ENCODE measurements around the gene DNMT3A.
"Not testable (repeated sequence)": the region's sequence is repeated elsewhere in the genome, so short reads cannot be mapped to it uniquely, and the experiment has no call there.

DNMT3A gene

DNA sequence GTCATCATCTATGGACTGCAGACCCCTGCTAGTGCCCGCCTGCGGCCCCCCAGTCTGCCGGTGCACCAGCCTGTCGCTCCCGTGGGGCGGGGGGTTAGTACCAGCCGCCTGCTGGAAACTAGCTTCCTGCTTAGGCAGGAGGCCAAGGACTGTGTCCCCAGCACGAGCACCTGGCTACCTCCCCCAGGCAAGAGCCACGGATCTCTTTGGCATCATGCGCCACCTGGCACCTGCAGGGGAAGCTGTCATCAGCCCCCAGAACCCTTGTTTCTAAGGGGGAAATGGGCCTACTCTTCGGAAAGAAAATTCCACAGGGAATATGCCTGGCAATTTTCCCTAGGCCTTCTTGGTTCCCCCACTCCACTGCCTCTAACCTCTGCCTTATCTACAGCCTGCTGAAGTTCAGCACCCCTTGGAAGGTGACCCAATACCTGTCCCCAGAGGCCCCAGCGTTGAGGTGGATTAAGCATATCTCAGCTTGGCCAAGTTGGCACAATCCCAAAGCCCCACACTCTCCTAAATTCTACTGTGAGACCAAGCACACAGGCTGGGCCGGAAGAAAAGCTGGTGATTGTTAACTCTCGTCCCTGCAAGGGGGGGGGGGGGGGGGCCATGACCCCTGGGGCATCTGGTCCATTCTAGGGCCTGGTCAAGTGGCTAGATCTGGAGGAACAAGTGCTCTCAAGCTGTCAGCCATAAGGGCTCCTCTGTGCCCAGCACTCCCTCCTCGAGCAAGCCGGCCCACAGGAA, 111.4 kb downstream of the DNMT3A start:
- DNase-seq: no peak

GRCh38 chr2:25229279-25230197, 112.2 kb downstream of the DNMT3A start:
- DNase-seq: no peak

DNA sequence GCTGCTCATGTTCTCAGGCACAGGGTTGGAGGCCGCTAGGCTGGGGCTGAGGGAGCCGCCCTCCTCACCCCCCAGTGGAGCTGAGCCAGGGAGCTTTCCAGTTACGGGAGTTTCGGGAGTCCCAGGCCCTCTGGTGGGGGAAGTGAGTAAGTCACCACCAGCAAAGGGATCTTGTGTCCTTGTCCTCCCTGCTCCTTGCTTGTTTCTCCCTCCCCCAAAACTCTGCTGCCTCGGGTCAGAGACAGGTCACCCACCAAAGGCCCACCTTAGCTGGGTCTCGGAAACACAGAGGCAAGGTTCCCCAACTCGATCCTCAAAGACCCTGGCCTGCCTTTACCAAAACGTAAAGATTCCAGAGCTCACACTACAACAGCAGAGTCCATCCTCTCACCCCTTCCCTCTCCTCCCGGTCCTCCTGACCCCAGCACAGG, 112.9 kb downstream of the DNMT3A start:
- peak; percentile 25 to 48 for DNase-seq

- DNase-seq: no peak
Measured at GRCh38 chr2:25227576-25227975, 114.1 kb downstream of the DNMT3A start.

- no peak for DNase-seq
Measured at GRCh38 chr2:25226827-25227226, 114.9 kb downstream of the DNMT3A start.

GRCh38 chr2:25222477-25223121, 119.1 kb downstream of the DNMT3A start:
- DNase-seq: no peak

GRCh38 chr2:25221579-25221978, 120.1 kb downstream of the DNMT3A start:
- DNase-seq: no peak

DNA sequence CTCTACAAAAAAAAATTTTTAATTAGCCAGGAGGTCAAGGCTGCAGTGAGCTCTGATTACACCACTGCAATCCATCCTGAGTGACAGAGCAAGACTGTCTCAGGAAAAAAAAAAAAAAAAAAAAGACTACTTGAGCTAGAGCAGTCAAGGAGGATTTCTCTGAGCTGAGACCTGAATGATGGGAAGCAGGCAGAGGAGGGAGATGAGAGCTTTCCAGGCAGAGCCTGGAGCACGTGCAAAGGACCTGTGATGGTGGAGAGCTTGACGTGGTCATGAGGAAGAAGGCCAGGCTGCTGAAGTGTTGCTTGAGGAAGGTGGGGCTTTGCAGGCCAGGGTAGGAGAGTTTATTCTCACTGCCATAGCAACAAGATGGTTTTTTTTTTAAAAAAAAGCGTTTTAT, 121.4 kb downstream of the DNMT3A start:
- no peak for DNase-seq

DNA sequence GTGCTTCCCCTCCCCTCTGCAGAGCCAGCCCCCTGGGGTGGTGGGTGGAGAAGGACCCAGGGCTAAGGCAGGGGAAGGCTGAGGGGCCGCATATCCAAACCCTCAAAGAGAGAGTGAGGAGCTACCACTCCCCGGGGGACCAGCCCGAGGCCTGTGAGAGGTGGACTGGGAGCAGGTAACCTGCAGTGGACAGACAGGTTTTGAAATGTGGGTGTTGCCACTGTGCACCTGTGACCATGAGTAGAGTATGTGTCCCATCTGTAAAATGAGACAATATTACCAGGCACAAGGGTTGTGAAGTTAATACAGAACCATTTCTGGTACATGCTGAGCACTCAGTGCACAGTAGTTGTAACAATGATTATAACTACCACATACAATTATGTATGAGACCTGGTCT, 122.1 kb downstream of the DNMT3A start:
- no peak for DNase-seq

DNA sequence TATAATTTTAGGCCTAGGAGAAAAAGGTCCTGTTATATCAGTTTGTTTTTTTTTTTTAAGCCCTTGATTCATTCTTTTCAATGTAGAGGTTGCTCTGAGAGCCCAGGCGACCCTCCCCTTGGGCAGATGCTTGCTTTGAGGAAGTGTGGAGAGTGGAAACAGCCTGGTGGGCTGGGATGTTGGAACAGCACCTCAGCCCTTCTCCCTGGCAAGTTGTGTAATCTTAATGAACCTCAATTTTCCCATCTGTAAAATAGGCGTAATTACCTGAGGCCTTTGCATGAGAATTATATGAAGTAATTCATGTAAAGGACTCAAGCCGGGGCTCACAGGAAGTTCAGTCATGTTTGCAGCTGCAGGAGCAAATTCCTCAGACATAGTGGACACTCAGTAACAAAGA, 123.6 kb downstream of the DNMT3A start:
- DNase-seq: no peak

DNA sequence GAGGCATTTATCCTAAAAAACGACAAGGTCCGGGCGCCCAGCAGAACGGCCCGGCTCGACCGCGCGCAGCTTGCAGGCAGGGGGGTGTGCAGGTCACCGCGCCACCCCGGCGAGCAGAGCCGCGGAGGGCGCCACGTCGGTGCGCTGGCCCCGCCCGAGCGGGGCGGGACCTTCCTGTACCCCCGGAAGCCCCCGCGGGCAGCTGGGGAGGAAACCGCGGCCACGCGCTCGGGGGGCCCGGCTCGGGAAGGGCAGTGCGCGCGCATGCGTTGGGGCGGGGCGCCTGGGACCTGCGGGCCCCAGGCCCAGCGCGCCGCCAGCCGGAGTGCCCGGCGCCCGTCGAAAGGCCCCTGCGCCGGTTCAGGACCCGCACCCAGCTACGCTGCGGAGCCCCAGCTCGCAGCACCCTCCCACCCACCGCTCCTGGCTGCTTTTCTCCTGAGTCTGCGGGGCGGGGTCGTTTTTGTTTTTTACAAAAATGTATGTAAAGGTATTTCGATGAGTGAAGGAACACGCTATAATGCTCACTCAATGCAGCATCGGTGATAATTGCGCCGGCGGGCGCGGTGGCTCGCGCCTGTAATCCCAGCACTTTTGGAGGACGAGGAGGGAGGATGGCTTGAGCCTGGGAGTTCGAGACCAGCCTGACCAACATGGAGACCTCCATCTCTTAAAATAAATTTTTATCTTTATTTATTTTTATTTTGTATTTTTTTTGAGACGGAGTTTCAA, 125.6 kb downstream of the DNMT3A start:
- no peak for DNase-seq

- no peak for DNase-seq
Measured at GRCh38 chr2:25215232-25215631, 126.5 kb downstream of the DNMT3A start.

- DNase-seq: no peak
Measured at GRCh38 chr2:25213229-25213628, 128.5 kb downstream of the DNMT3A start.

GRCh38 chr2:25210923-25211322, 130.8 kb downstream of the DNMT3A start:
- DNase-seq: not testable (repeated sequence)

DNA sequence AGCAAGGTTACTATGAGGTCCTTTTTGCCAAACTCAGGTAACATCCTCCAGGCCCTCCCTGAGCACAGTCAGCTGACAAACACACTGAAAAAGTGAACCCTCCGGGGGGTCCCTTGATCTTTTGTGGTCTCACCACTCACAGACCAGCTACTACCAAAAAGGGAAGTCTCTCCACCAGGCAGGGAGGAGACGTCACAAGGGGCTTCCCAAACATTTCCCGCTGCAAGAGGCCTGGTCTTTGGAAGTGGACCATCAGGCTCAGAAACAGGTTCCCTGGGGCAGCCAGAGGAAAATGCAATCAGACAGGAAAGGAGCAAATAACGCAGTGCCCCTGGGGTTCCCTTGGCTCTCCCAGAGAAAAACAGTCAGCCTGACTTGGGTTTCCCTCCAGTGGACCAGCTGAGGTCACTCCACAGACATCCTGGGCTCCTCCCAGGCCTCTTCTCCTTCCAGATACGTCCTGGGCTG, 134.6 kb downstream of the DNMT3A start:
- no peak for DNase-seq

GRCh38 chr2:25204190-25204838, 137.4 kb downstream of the DNMT3A start:
- no peak for DNase-seq

GRCh38 chr2:25202275-25202674, 139.4 kb downstream of the DNMT3A start:
- DNase-seq: no peak

- no peak for DNase-seq
Measured at GRCh38 chr2:25201794-25202193, 139.9 kb downstream of the DNMT3A start.

DNA sequence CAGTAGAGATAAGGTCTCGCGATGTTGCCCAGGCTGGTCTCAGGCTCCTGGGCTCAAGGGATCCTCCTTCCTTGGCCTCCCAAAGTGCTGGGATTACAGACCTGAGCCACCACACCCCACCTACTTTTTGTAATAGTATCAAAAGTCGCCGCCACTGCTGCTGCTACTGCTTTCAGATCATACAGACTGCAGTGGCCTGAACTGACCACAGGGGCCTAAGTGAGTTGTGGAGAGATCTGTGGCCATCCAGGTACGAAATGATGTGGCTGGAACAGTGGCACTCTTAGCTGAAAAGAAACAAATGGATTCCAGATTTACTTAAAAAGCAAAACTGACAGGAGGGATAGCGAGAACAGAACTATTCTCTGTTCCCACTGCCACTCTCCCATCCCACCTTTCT, 140.5 kb downstream of the DNMT3A start:
- DNase-seq: no peak

- DNase-seq: no peak
Measured at GRCh38 chr2:25198576-25198975, 143.1 kb downstream of the DNMT3A start.

DNA sequence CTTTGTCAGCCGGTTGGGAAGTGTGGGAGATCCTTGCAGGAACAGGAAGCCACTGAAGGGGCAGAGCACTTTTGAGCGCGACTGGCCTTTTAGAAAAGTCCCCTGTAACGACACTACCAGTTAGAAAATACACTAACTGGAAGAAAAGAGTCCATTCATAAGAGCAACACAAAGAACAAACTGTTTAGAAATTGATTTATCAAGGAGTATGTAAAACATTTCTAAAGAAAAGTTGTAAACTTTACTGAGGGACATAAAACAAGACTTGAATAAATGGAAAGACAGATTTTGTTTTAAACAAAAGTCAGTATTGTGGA, 143.6 kb downstream of the DNMT3A start:
- no peak for DNase-seq

All from NCI-H187 (cell line).